ENCODE data around the gene TTBK1. TPM values are rescaled to one million over a fixed set of nuclear protein-coding genes. Genes with fewer than 3 reads are reported as not detected.

TTBK1 gene
- total RNA-seq, 2 experiments from 2014 or later = not detected

DNA sequence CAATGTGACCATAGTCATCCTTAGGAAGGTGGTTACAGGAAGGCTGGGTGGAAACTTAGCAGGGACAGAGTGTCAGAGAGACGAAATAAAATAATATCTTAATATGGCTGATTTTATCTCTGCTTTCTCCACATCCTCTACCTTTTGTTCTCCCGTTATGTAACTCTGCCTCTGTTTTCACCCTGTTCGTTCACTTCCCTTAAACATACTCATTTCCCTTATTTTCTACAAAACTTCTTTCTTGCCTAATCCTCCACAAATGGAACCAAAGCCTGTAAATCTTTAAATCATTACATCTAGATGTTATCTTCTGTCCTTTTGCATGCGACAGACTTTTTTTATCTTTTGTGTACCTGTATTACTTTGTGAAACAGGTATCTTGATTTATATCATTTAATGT is 88.6 kb downstream of the TTBK1 start:
- H3K27ac Mint-ChIP-seq = no peak overlapping the region
- no peaks in the 10 kb centered on the region for H3K36me3 Mint-ChIP-seq (ENCODE audit: low read depth)
- DNase-seq (no peak), ATAC-seq (no peak)
- H3K4me1 Mint-ChIP-seq (ENCODE audit: low read depth) = peaks cover 12% of the 10 kb centered on the region
- no peaks in the 10 kb centered on the region for H3K9me3 Mint-ChIP-seq (ENCODE audit: insufficient read depth)
- CTCF ChIA-PET = no interaction called here
- POLR2A ChIA-PET = no interaction called here
- H3K27me3 Mint-ChIP-seq (ENCODE audit: low read depth) = peaks cover 7% of the 10 kb centered on the region
- no peak overlapping the region for H3K4me3 Mint-ChIP-seq

GRCh38 chr6:43334466-43335095 is 91.3 kb downstream of the TTBK1 start:
- POLR2A ChIA-PET = no interaction called here
- DNase-seq (no peak), ATAC-seq (no peak)
- no peak overlapping the region for H3K27ac Mint-ChIP-seq
- H3K36me3 Mint-ChIP-seq (ENCODE audit: low read depth) = peaks cover 3% of the 10 kb centered on the region
- CTCF ChIA-PET = interaction anchor here (0.9 to 2.0 kb wide), 5 partner anchors 9 to 171 kb away, joined by 3 to 7 read pairs (median 4); partner anchors contain the start of gene CRIP3
- no peak overlapping the region for H3K4me3 Mint-ChIP-seq
- H3K4me1 Mint-ChIP-seq (ENCODE audit: low read depth) = peaks cover 15% of the 10 kb centered on the region
- H3K9me3 Mint-ChIP-seq (ENCODE audit: insufficient read depth) = no peaks in the 10 kb centered on the region
- peaks cover 7% of the 10 kb centered on the region for H3K27me3 Mint-ChIP-seq (ENCODE audit: low read depth)

DNA sequence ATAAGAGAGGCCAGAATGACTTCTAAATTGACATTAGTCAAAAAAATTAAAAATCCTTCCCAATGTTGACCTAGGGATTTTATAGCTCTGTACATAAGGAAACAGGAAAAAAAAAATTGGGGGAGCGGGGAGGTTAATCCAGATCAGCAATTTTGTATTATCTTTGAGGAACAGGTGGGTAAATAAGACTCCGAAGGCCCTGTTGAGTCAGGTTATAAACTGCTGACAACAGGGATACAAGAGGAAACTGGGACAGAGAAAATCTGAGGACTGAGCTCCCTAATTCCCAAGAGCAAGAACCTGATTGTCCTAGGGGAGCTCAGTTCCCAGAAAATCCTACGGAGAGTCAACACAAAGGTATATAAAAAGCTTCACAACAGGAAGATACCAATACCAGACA is 92.2 kb downstream of the TTBK1 start:
- Mint-ChIP-seq H3K36me3 (ENCODE audit: low read depth) (peaks cover 10% of the 10 kb centered on the region), H3K9me3 (ENCODE audit: insufficient read depth) (no peaks in the 10 kb centered on the region), H3K27ac (no peak overlapping the region), H3K4me3 (no peak overlapping the region), H3K27me3 (ENCODE audit: low read depth) (peaks cover 7% of the 10 kb centered on the region), H3K4me1 (ENCODE audit: low read depth) (peaks cover 15% of the 10 kb centered on the region)
- no peak for DNase-seq
- CTCF ChIA-PET = interaction anchor here (0.8 to 2.0 kb wide), 3 partner anchors 28 to 171 kb away, joined by 3 to 7 read pairs (median 5); partner anchors contain the start of genes CRIP3 and ZNF318
- no peak for ATAC-seq
- POLR2A ChIA-PET = no interaction called here

DNA sequence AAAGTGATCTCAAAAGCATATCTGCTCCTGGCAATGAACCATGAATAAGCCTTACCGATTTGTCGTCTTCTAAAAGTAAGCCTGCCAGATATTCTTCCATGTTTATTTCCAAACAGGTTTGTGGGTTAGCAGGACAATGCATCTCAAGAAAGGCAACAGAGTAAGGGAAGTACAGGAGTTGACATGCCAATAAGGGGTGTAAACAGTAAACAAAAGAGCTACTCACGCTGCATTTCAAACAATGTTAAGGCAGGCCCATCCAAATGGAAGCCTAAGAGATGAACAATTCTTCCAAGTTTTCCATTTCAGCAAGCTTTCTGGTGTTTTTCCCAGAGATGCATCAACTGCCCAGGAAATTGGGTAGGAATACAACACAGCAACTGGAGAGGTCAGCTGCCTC is 93.1 kb downstream of the TTBK1 start:
- ATAC-seq (no peak), DNase-seq (no peak)
- Mint-ChIP-seq H3K4me1 (ENCODE audit: low read depth) (peaks cover 11% of the 10 kb centered on the region), H3K36me3 (ENCODE audit: low read depth) (peaks cover 15% of the 10 kb centered on the region), H3K9me3 (ENCODE audit: insufficient read depth) (no peaks in the 10 kb centered on the region), H3K27ac (no peak overlapping the region), H3K4me3 (no peak overlapping the region), H3K27me3 (ENCODE audit: low read depth) (peaks cover 6% of the 10 kb centered on the region)
- CTCF ChIA-PET = interaction anchor here (1.0 kb wide), 1 partner anchor 21 kb away, joined by 4 read pairs; no protein-coding TSS in a partner anchor
- POLR2A ChIA-PET = no interaction called here

Other genes starting within 250 kb of the TTBK1 start
- 10 to 100 TPM; 77.1 to 84.1 TPM for gene MEA1, start 229.5 kb upstream of the TTBK1 start, total RNA-seq
- 10 to 100 TPM; 75.4 to 76.0 TPM for gene KLHDC3, start 229.2 kb upstream of the TTBK1 start, total RNA-seq
- gene RRP36, start 221.9 kb upstream of the TTBK1 start, total RNA-seq = 10 to 100 TPM; 84.3 to 92.8 TPM
- 1 to 10 TPM; 8.5 to 8.9 TPM for gene CUL7, start 189.6 kb upstream of the TTBK1 start, total RNA-seq
- gene MRPL2, start 184.0 kb upstream of the TTBK1 start, total RNA-seq = 10 to 100 TPM; 57.5 to 58.7 TPM
- gene KLC4, start 183.8 kb upstream of the TTBK1 start, total RNA-seq = 10 to 100 TPM; 11.1 to 12.4 TPM
- 1 to 10 TPM; 1.2 to 1.8 TPM for gene PTK7, start 167.2 kb upstream of the TTBK1 start, total RNA-seq
- 10 to 100 TPM; 41.4 to 43.8 TPM for gene SRF, start 72.2 kb upstream of the TTBK1 start, total RNA-seq
- gene CUL9, start 61.3 kb upstream of the TTBK1 start, total RNA-seq = 10 to 100 TPM; 50.0 to 51.2 TPM
- 10 to 100 TPM; 42.5 to 47.2 TPM for gene DNPH1, start 14.0 kb upstream of the TTBK1 start, total RNA-seq
- not detected for gene SLC22A7, start 54.8 kb downstream of the TTBK1 start, total RNA-seq
- not detected for gene CRIP3, start 65.3 kb downstream of the TTBK1 start, total RNA-seq
- 1 to 10 TPM; 6.7 to 7.0 TPM for gene ZNF318, start 126.2 kb downstream of the TTBK1 start, total RNA-seq
- gene ABCC10, start 184.1 kb downstream of the TTBK1 start, total RNA-seq = 10 to 100 TPM; 38.8 to 39.8 TPM
- not detected for gene DLK2, start 212.1 kb downstream of the TTBK1 start, total RNA-seq
- 10 to 100 TPM; 34.7 to 35.5 TPM for gene TJAP1, start 234.1 kb downstream of the TTBK1 start, total RNA-seq